Keratinocyte (primary cell): ENCODE data around the gene PLBD2.

Source experiments
- CTCF ChIP-seq, 3 experiments: IDR thresholded peaks in 1 of 3; conservative IDR thresholded peaks in 1 of 3; optimal IDR thresholded peaks in 1 of 3; 2 replicates in 2 of 3; 3 replicates in 1 of 3; pipeline versions ENCODE3 to v1.5.1; 2011; ENCODE audit warnings: low read length in 3 of 3, mild to moderate bottlenecking in 3 of 3, moderate library complexity in 2 of 3, control low read depth in 1 of 3, inconsistent platforms in 1 of 3; ENCODE audit not compliant: insufficient read depth in 2 of 3; ENCODE audit errors: extremely low read depth in 1 of 3
- EZH2 ChIP-seq: IDR thresholded peaks from one replicate; pipeline ENCODE4 v1.6.1; 2012; ENCODE audit warnings: inconsistent platforms, mild to moderate bottlenecking, low read length, moderate library complexity

- TF ChIP-seq CTCF (optimal IDR thresholded peaks at IDR 0.05 in 1 of 3, IDR thresholded peaks at IDR 0.05 in 1 of 3, conservative IDR thresholded peaks at IDR 0.05 in 1 of 3; ENCODE audit: extremely low read depth in 1 of 3, insufficient read depth in 2 of 3, low read length in 3 of 3), result no peak
- no peak for TF ChIP-seq EZH2
Measured at GRCh38 chr12:113405694-113406093, 47.3 kb downstream of the PLBD2 start.
